ENCODE results near the gene RABIF.
"Not testable (repeated sequence)": the region's sequence is repeated elsewhere in the genome, so short reads cannot be mapped to it uniquely, and the experiment has no call there.

Gene RABIF

GRCh38 chr1:202888531-202889360, at the start of gene RABIF:
Gene RABIF (minus strand): TSS chr1:202889149. CDS start chr1:202889098, 51 bp downstream.
- peak; percentile 99 for DNase-seq

- peak; percentile 60 for DNase-seq
Observed at GRCh38 chr1:202938287-202938925, 49.5 kb upstream of the RABIF start.

GRCh38 chr1:202936409-202936808, 47.5 kb upstream of the RABIF start:
- DNase-seq, result not testable (repeated sequence)

GRCh38 chr1:202935844-202936243, 46.9 kb upstream of the RABIF start:
- DNase-seq, result no peak

GRCh38 chr1:202934755-202935154, 45.8 kb upstream of the RABIF start:
- no peak for DNase-seq

- DNase-seq, result no peak
Observed at GRCh38 chr1:202932476-202932875, 43.5 kb upstream of the RABIF start.

GRCh38 chr1:202926581-202927491, 37.9 kb upstream of the RABIF start, which contains the start of gene KLHL12:
Gene KLHL12 (minus strand): TSS chr1:202927234. CDS start chr1:202925162, 2,072 bp downstream.
- DNase-seq, result peak; percentile 100

- DNase-seq, result no peak
Observed at GRCh38 chr1:202923533-202923932, 34.6 kb upstream of the RABIF start.

- no peak for DNase-seq
Observed at GRCh38 chr1:202919615-202920014, 30.7 kb upstream of the RABIF start.

- DNase-seq, result no peak
Observed at GRCh38 chr1:202915146-202915545, 26.2 kb upstream of the RABIF start.

- not testable (repeated sequence) for DNase-seq
Observed at GRCh38 chr1:202912476-202912875, 23.5 kb upstream of the RABIF start.

GRCh38 chr1:202909494-202909893, 20.5 kb upstream of the RABIF start:
- no peak for DNase-seq

- no peak for DNase-seq
Observed at GRCh38 chr1:202908998-202909397, 20.0 kb upstream of the RABIF start.

- no peak for DNase-seq
Observed at GRCh38 chr1:202905331-202905730, 16.4 kb upstream of the RABIF start.

- DNase-seq, result not testable (repeated sequence)
Observed at GRCh38 chr1:202903808-202904207, 14.9 kb upstream of the RABIF start.

- DNase-seq, result no peak
Observed at GRCh38 chr1:202901555-202901954, 12.6 kb upstream of the RABIF start.

GRCh38 chr1:202892501-202892900, 3.6 kb upstream of the RABIF start:
- no peak for DNase-seq

- no peak for DNase-seq
Observed at GRCh38 chr1:202890392-202890791, 1.4 kb upstream of the RABIF start.

GRCh38 chr1:202888221-202888530, 773 bp downstream of the RABIF start:
- DNase-seq, result no peak

- DNase-seq, result no peak
Observed at GRCh38 chr1:202880961-202881460, 7.9 kb downstream of the RABIF start.

- no peak for DNase-seq
Observed at GRCh38 chr1:202880062-202880461, 8.9 kb downstream of the RABIF start.

GRCh38 chr1:202879128-202879527, 9.8 kb downstream of the RABIF start:
- no peak for DNase-seq

- no peak for DNase-seq
Observed at GRCh38 chr1:202873026-202873425, 15.9 kb downstream of the RABIF start.

Measured in NCI-H82 (cell line).